NCI-H2081 treated with DMSO at 0.1 percent for 48 hours (cell line): ENCODE data around the gene GOLGA3.
"Not testable (repeated sequence)": the region's sequence is repeated elsewhere in the genome, so short reads cannot be mapped to it uniquely, and the experiment has no call there.

Experiments used
- DNase-seq: peaks from one replicate; lab custom pipeline; 2025; lab: John Stamatoyannopoulos, UW

The GOLGA3 gene

GRCh38 chr12:132828706-132829534 is at the start of gene GOLGA3:
Gene GOLGA3, minus strand, starts transcription at chr12:132828869. Its CDS starts 6,741 bp downstream, at chr12:132822128.
- peak; percentile 43 for DNase-seq

- DNase-seq, result not testable (repeated sequence)
Observed at GRCh38 chr12:132874620-132875019, 46.0 kb upstream of the GOLGA3 start.

GRCh38 chr12:132874175-132874574 is 45.5 kb upstream of the GOLGA3 start:
- no peak for DNase-seq

GRCh38 chr12:132873724-132874123 is 45.1 kb upstream of the GOLGA3 start:
- no peak for DNase-seq

- DNase-seq, result no peak
Observed at GRCh38 chr12:132872975-132873421, 44.3 kb upstream of the GOLGA3 start.

- no peak for DNase-seq
Observed at GRCh38 chr12:132872073-132872855, 43.6 kb upstream of the GOLGA3 start.

GRCh38 chr12:132869551-132869950 is 40.9 kb upstream of the GOLGA3 start:
- DNase-seq, result no peak

- DNase-seq, result no peak
Observed at GRCh38 chr12:132866251-132866828, 37.7 kb upstream of the GOLGA3 start.

GRCh38 chr12:132861558-132861957 is 32.9 kb upstream of the GOLGA3 start:
- DNase-seq, result no peak

- no peak for DNase-seq
Observed at GRCh38 chr12:132858718-132859266, 30.1 kb upstream of the GOLGA3 start.

GRCh38 chr12:132857019-132857418 is 28.4 kb upstream of the GOLGA3 start:
- not testable (repeated sequence) for DNase-seq

- DNase-seq, result no peak
Observed at GRCh38 chr12:132856581-132856980, 27.9 kb upstream of the GOLGA3 start.

GRCh38 chr12:132855211-132855610 is 26.5 kb upstream of the GOLGA3 start:
- not testable (repeated sequence) for DNase-seq

GRCh38 chr12:132853285-132854092 is 24.8 kb upstream of the GOLGA3 start:
- no peak for DNase-seq

- DNase-seq, result no peak
Observed at GRCh38 chr12:132852496-132852895, 23.8 kb upstream of the GOLGA3 start.

- no peak for DNase-seq
Observed at GRCh38 chr12:132851465-132851864, 22.8 kb upstream of the GOLGA3 start.

- DNase-seq, result no peak
Observed at GRCh38 chr12:132850291-132850690, 21.6 kb upstream of the GOLGA3 start.

- no peak for DNase-seq
Observed at GRCh38 chr12:132848521-132848920, 19.9 kb upstream of the GOLGA3 start.

- DNase-seq, result no peak
Observed at GRCh38 chr12:132847363-132848356, 19.0 kb upstream of the GOLGA3 start.

- DNase-seq, result not testable (repeated sequence)
Observed at GRCh38 chr12:132844681-132845080, 16.0 kb upstream of the GOLGA3 start.
